NT2/D1 (cell line): Measurements from ENCODE around the gene PRPF40A.
A peak's percentile ranks its signal among the peaks of the same experiment; 100 is the strongest.

ENCODE experiments used
- DNase-seq: peaks from one replicate; pipeline ENCODE4 v3.0.0-alpha.2; 2011; ENCODE audit warnings: low read depth, low spot score
- H3K27me3 ChIP-seq: 2 replicates; pipeline ENCODE4 v1.6.0; 2011; ENCODE audit warnings: mild to moderate bottlenecking; ENCODE audit not compliant: insufficient read length, insufficient read depth
- H3K36me3 ChIP-seq: 2 replicates; pipeline ENCODE4 v1.6.1; 2011; ENCODE audit warnings: mild to moderate bottlenecking, low read length, mixed read lengths; ENCODE audit not compliant: insufficient read depth, insufficient read length
- H3K4me1 ChIP-seq: 2 replicates; pipeline ENCODE4 v1.5.1; 2011; ENCODE audit not compliant: insufficient read depth, insufficient read length
- H3K4me3 ChIP-seq: 2 replicates; pipeline ENCODE4 v1.5.1; 2011; ENCODE audit warnings: low read depth; ENCODE audit not compliant: insufficient read length
- H3K9ac ChIP-seq: 2 replicates; pipeline ENCODE4 v1.6.0; 2011; ENCODE audit warnings: low read depth; ENCODE audit not compliant: insufficient read length
- H3K9me3 ChIP-seq: 2 replicates; pipeline ENCODE4 v1.5.1; 2011; ENCODE audit warnings: mild to moderate bottlenecking, low read length; ENCODE audit not compliant: insufficient read depth
- SUZ12 ChIP-seq: IDR thresholded peaks from 2 replicates; pipeline ENCODE4 v1.6.1; 2011; ENCODE audit not compliant: insufficient read length, insufficient read depth; ENCODE audit errors: extremely low read depth
- YY1 ChIP-seq: IDR thresholded peaks from 2 replicates; pipeline ENCODE4 v1.6.1; 2011; ENCODE audit not compliant: insufficient read length, insufficient read depth
- ZNF274 ChIP-seq: IDR thresholded peaks from 2 replicates; pipeline ENCODE4 v1.6.1; 2011; ENCODE audit warnings: mild to moderate bottlenecking, low read depth, low read length

PRPF40A gene

GRCh38 chr2:152638590-152638989 is 78.7 kb downstream of the PRPF40A start:
- TF ChIP-seq SUZ12 (no peak), YY1 (no peak), ZNF274 (no peak)
- no peaks in the 10 kb centered on the region for H3K9me3 ChIP-seq
- no peak for DNase-seq
- no peak overlapping the region for H3K9ac ChIP-seq
- no peaks in the 10 kb centered on the region for H3K27me3 ChIP-seq
- H3K4me1 ChIP-seq: no peaks in the 10 kb centered on the region
- no peak overlapping the region for H3K4me3 ChIP-seq
- peaks cover 50% of the 10 kb centered on the region for H3K36me3 ChIP-seq

GRCh38 chr2:152638056-152638455 is 79.2 kb downstream of the PRPF40A start:
- no peak for DNase-seq
- no peaks in the 10 kb centered on the region for H3K4me1 ChIP-seq
- no peaks in the 10 kb centered on the region for H3K9me3 ChIP-seq
- H3K9ac ChIP-seq: no peak overlapping the region
- H3K27me3 ChIP-seq: no peaks in the 10 kb centered on the region
- H3K36me3 ChIP-seq: peaks cover 51% of the 10 kb centered on the region
- no peak overlapping the region for H3K4me3 ChIP-seq
- no peak for TF ChIP-seq ZNF274

GRCh38 chr2:152637251-152637650 is 80.0 kb downstream of the PRPF40A start:
- H3K9me3 ChIP-seq: no peaks in the 10 kb centered on the region
- peaks cover 48% of the 10 kb centered on the region for H3K36me3 ChIP-seq
- H3K4me1 ChIP-seq: no peaks in the 10 kb centered on the region
- no peak for DNase-seq
- no peak overlapping the region for H3K4me3 ChIP-seq
- H3K27me3 ChIP-seq: no peaks in the 10 kb centered on the region
- TF ChIP-seq ZNF274 (no peak), YY1 (no peak), SUZ12 (no peak)
- no peak overlapping the region for H3K9ac ChIP-seq

- peaks cover 44% of the 10 kb centered on the region for H3K36me3 ChIP-seq
- peak; percentile 58 for DNase-seq
These were observed 81.5 kb downstream of the PRPF40A start for GRCh38 chr2:152635635-152636298.

GRCh38 chr2:152632736-152633135 is 84.5 kb downstream of the PRPF40A start:
- Histone ChIP-seq H3K4me3 (no peak overlapping the region), H3K36me3 (peaks cover 40% of the 10 kb centered on the region)
- DNase-seq: no peak

More at GRCh38 chr2:152635635-152636298, 81.5 kb downstream of the PRPF40A start:
- no peaks in the 10 kb centered on the region for H3K27me3 ChIP-seq
- no peak overlapping the region for H3K4me3 ChIP-seq
- no peaks in the 10 kb centered on the region for H3K4me1 ChIP-seq
- H3K9me3 ChIP-seq: no peaks in the 10 kb centered on the region
- TF ChIP-seq SUZ12: no peak
- H3K9ac ChIP-seq: no peak overlapping the region

GRCh38 chr2:152630466-152630865 is 86.8 kb downstream of the PRPF40A start:
- no peak overlapping the region for H3K4me3 ChIP-seq
- H3K27me3 ChIP-seq: no peaks in the 10 kb centered on the region
- H3K36me3 ChIP-seq: peaks cover 32% of the 10 kb centered on the region
- no peak overlapping the region for H3K9ac ChIP-seq
- TF ChIP-seq ZNF274 (no peak), SUZ12 (no peak), YY1 (no peak)
- H3K9me3 ChIP-seq: no peaks in the 10 kb centered on the region
- DNase-seq: no peak
- no peaks in the 10 kb centered on the region for H3K4me1 ChIP-seq

More at GRCh38 chr2:152632736-152633135, 84.5 kb downstream of the PRPF40A start:
- H3K27me3 ChIP-seq: no peaks in the 10 kb centered on the region
- H3K9me3 ChIP-seq: no peaks in the 10 kb centered on the region
- no peaks in the 10 kb centered on the region for H3K4me1 ChIP-seq
- TF ChIP-seq YY1: no peak
- TF ChIP-seq SUZ12: no peak
- TF ChIP-seq ZNF274: no peak
- H3K9ac ChIP-seq: no peak overlapping the region

- peaks cover 36% of the 10 kb centered on the region for H3K36me3 ChIP-seq
- H3K4me3 ChIP-seq: no peak overlapping the region
- H3K27me3 ChIP-seq: no peaks in the 10 kb centered on the region
- no peak overlapping the region for H3K9ac ChIP-seq
- H3K4me1 ChIP-seq: no peaks in the 10 kb centered on the region
- no peak for DNase-seq
- TF ChIP-seq SUZ12: no peak
- TF ChIP-seq YY1: no peak
- TF ChIP-seq ZNF274: no peak
- no peaks in the 10 kb centered on the region for H3K9me3 ChIP-seq
These were observed 88.1 kb downstream of the PRPF40A start for GRCh38 chr2:152629202-152629601.
